HEK293T (cell line): ENCODE data around the gene HOXA6.

ENCODE experiments used
- BHLHE40 ChIP-seq: fragments of 450-650 bp; IDR thresholded peaks from 2 replicates; pipeline ENCODE4 v1.6.1; 2016; ENCODE audit warnings: mild to moderate bottlenecking, moderate library complexity, borderline replicate concordance
- ELF4 ChIP-seq: fragments of 450-650 bp; IDR thresholded peaks from 2 replicates; pipeline ENCODE4 v1.6.1; 2017; ENCODE audit warnings: antibody characterized with exemption
- FOXA1 ChIP-seq: fragments of 450-650 bp; IDR thresholded peaks from 2 replicates; pipeline ENCODE4 v1.6.1; 2016; ENCODE audit warnings: mild to moderate bottlenecking
- FOXK2 ChIP-seq: fragments of 450-650 bp; IDR thresholded peaks from 2 replicates; pipeline ENCODE4 v1.6.1; 2016; ENCODE audit warnings: mild to moderate bottlenecking
- HDGF ChIP-seq: fragments of 450-650 bp; IDR thresholded peaks from 2 replicates; pipeline ENCODE4 v1.6.1; 2017; ENCODE audit warnings: antibody characterized with exemption, borderline replicate concordance
- TARDBP ChIP-seq: fragments of 450-650 bp; IDR thresholded peaks from 2 replicates; pipeline ENCODE4 v1.6.1; 2016

- TF ChIP-seq FOXK2 = no peak
- TF ChIP-seq TARDBP = no peak
- no peak for TF ChIP-seq HDGF
- TF ChIP-seq FOXA1 = no peak
- no peak for TF ChIP-seq ELF4
- TF ChIP-seq BHLHE40 = no peak
Measured at GRCh38 chr7:27122077-27122910, 25.3 kb downstream of the HOXA6 start.
